HG03521 (cell line): Measurements from ENCODE around the gene TEDC1.

ENCODE experiments used
- ATAC-seq: cut with Tn5 transposase; IDR thresholded peaks from one replicate; pipeline ENCODE4 v1.9.1; 2021; ENCODE audit warnings: mild to moderate bottlenecking, moderate library complexity; ENCODE audit not compliant: unreplicated experiment

Gene TEDC1

DNA sequence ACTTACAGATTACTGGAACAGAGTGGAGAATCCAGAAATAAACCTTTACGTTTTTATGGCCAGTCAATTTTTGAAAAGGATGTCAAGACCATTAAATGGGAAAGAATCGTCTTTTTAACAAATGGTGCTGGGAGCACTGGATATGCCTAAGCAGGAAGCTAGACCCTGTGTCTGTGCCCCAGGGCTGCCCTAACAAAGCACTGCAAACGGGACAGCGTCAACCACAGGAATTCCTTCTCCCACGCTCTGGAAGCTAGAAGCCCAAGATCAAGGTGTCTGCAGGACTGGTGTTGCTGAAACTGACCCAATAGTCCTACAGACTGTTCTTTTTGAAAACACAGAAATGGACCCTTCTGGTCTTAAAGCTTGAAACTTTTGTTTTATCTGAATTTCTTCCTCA, 26.1 kb downstream of the TEDC1 start:
- no peak for ATAC-seq

GRCh38 chr14:105519946-105520698, 29.1 kb downstream of the TEDC1 start:
- ATAC-seq, result no peak

GRCh38 chr14:105525326-105525725, 34.3 kb downstream of the TEDC1 start:
- no peak for ATAC-seq

DNA sequence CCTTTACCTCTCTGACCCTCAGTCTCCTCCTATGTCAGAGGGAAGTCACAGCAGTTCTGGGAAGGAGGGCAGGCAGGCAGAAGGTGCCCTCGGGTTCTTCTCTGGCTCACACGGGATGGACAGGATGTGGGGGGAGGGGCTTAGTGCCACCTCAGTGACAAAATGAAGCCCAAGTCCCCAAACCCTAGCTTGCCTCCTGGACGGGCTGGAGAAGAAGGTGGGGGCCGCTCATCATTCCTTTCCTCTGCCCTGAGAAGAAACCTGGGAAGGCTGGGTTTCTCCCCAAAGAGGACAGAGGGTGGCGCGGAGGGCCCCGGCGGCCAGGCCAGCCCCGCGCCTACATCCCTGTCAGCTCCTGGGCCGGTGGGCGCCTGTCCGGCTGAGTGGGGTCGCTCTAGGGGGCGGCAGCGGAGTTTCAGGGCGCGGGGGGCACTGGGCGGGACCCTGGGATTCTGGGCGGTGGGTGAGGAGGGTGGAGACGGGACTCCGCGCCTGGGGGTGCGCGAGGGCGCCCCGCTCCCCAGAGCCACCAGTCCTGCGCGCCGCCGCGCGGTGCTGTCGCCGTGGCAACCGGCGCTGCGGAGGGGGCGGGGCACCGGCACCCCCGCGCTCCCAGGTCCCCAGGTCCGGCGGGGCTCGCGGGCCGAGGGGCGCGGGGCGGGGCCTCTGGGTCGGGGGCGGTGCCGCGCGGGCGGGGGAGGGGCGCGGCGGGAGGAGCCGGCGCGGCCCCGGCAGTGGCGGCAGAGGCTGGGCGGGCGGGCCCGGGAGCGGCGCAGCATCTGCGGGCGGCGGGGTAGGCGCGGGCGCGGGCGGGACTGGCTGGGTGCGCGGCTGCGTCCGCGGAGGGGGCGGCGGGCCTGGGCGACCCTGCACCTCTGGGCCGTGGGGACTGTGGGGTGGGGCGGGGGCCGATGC, 35.1 kb downstream of the TEDC1 start, which contains the start of gene TMEM121:
TSS of gene TMEM121 (plus strand) at position 723 of the 915 bp plus-strand sequence. CDS start 2,252 bp downstream, outside the sequence.
- ATAC-seq, result no peak

GRCh38 chr14:105526776-105527380, 35.8 kb downstream of the TEDC1 start:
- ATAC-seq, result no peak

DNA sequence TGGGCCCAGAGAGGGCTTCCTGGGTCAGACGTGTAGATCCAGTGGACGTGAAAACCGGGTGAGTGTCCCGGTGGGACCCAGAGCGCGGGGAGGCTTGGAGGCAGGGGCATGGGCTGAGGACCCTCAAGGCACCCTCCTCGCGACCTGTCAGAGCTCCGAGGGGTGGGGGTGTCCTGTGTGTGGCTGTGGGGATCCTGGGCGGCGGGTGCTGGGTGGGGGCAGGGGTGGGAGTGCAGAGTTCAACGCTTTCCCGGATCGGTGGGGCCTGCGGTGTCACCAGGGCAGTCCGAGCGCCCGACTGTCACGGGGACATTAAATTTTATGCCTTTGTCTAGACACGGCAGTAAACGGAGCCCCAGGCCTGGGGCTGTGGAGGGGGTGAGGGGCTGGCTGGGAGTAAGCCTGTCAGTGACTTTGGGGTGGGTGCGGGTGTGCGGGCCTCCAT, 36.4 kb downstream of the TEDC1 start:
- ATAC-seq, result no peak

GRCh38 chr14:105527826-105528585, 37.0 kb downstream of the TEDC1 start:
- ATAC-seq, result no peak

DNA sequence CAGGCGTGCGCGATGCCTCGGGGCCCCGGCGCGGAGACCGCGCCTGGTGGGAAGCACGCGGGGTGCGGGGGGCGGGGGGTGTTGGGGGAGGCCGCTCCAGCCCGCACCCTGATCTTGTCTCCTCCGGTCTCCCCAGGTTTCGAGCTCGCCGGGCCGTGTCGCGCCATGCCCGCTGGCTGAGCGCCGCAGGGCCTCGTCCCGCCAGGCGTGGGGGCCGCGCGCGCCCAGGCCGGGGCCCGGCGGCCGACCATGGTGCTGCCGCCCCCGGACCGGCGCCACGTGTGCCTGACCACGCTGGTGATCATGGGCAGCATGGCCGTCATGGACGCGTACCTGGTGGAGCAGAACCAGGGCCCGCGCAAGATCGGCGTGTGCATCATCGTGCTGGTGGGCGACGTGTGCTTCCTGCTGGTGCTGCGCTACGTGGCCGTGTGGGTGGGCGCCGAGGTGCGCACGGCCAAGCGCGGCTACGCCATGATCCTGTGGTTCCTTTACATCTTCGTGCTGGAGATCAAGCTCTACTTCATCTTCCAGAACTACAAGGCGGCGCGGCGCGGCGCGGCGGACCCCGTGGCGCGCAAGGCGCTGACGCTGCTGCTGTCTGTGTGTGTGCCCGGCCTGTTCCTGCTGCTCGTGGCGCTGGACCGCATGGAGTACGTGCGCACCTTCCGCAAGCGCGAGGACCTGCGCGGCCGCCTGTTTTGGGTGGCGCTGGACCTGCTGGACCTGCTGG, 37.7 kb downstream of the TEDC1 start:
- ATAC-seq, result no peak

DNA sequence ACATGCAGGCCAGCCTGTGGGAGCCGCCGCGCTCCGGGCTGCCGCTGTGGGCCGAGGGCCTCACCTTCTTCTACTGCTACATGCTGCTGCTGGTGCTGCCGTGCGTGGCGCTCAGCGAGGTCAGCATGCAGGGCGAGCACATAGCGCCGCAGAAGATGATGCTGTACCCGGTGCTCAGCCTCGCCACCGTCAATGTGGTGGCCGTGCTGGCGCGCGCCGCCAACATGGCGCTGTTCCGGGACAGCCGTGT, 38.2 kb downstream of the TEDC1 start:
- no peak for ATAC-seq

GRCh38 chr14:105529569-105530284, 38.7 kb downstream of the TEDC1 start:
- no peak for ATAC-seq

DNA sequence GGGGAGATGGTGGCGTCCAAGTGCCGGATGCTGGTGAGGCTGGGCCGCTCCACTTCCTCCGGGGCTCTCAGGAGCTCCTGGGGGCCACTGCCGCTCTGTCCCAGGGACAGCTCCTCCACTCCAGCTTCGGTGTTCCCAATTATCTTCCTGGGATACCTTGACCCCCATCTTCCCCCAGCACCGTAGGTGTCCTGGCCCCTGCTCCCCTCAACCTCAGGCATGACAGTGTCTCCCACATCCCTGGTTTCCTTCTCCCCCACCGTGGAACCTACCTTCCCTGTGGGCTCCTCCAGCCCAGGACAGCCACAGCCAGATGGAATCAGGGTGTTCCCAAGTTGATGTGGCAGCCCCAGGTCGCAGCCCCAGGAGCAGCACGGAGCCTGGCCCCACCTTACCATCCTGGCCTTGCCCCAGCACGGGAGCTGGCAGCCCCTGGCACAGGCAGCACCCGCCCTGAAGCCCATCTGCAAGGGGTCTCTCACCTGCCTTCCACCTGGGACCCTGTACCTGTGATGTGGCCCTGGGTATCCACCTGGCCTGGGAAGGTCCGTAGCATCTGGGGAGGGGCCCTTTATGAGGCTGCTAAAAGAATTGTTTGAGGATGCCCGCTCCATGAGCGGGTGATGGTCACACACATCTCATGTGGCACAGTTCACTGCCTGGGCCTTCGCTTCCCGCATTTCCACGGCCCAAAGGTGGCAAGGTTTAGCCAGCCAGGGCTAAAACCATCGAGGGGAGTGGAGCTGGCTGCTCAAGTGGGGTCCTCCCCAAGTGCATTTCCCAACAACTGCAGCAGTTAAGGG, 39.4 kb downstream of the TEDC1 start:
- ATAC-seq, result no peak

DNA sequence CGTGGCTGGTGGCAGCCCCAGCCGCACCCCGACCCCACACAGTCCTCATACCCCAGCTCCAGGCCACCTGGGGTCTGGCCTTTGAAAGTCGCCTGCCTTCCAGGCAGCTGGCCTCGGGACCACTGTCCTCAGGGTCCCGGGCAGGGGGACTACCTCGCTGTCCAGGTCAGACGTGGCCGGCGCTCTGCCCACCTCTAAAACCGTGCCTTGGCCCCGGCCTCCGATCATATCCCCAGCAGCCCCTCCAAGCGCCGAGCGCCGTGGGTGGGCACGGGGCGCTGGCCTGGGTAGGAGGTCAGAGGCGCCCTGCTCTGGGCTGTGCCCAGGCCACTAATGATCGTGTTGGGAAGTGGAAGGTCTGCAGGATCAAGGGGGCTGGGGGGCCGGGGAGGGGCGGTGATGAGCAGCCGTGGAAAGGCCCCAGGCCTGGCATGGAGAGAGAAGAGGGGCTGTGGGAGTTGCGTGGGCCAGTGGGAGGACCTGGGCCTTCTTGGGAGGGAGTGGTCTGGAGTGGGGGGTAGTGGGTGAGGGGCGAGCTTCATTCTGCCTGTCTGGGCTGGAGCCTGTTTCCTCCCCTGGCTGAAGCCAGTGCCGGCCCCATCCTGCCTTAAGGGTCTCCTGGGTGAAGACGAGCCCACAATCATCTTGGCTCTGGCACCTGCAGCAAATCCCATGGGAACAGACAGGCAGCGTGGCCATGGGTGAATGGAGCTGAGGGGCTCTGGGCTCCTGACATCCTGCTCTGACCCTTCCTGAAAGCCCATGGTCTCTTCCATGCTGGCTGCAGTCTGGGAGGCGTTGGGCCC, 40.2 kb downstream of the TEDC1 start:
- ATAC-seq, result no peak

GRCh38 chr14:105531894-105532623, 41.0 kb downstream of the TEDC1 start:
- no peak for ATAC-seq

GRCh38 chr14:105532735-105533141, 41.7 kb downstream of the TEDC1 start:
- no peak for ATAC-seq

- no peak for ATAC-seq
Observed at GRCh38 chr14:105533391-105533790, 42.3 kb downstream of the TEDC1 start.

DNA sequence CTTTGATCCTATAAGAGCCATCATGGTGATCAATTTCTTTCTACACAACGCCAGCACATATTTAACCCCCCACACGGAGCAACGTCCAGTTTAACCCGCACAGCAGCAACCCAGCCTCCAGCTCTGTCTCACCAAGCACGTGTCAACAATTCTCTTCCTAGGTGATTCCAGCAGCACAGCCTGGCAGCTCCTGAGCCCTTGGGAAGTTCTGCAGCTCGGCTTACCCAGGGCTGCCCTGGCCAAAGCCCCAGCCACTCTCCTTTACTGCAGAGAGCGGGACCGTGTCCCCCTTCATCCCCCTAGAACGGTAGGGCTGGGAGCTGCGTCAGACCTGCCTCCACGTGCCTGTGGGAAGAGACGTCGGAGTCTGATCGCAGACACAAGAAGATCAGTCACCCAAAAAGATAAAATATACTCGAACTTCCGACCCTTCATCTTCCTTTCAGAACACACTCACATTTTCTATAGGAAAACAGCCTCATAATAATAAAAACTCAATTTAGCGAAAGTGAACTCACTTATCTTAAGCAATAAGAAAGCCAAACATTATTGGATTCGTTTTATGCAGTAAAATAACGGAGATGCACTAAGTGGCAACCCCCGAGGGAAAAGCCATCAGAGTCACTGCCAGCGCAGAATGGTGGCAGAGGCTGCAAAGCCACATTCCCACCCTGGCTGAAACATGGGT, 42.9 kb downstream of the TEDC1 start:
- ATAC-seq, result no peak

- ATAC-seq, result no peak
Observed at GRCh38 chr14:105534586-105534985, 43.5 kb downstream of the TEDC1 start.
